GM12892 (cell line): ENCODE results near the gene DNAJA3. TPM values are rescaled to one million over a fixed set of nuclear protein-coding genes. Genes with fewer than 3 reads are reported as not detected.

Experiments
- DNase-seq: peaks from one replicate; pipeline ENCODE4 v3.0.0; 2011; ENCODE audit not compliant: insufficient read length
- FAIRE-seq: peaks from 2 replicates; lab custom pipeline; 2011; peaks lifted over from hg19 to GRCh38; lab: Jason Lieb, UNC
- POLR2A ChIP-seq: IDR thresholded peaks from 2 replicates; pipeline ENCODE4 v1.6.1; 2011; ENCODE audit warnings: low read depth, low read length, control low read depth
- POLR2AphosphoS5 ChIP-seq: IDR thresholded peaks from 2 replicates; pipeline ENCODE4 v1.6.1; 2011; ENCODE audit warnings: low read depth, low read length, control low read depth
- TAF1 ChIP-seq: IDR thresholded peaks from 2 replicates; pipeline ENCODE4 v1.6.1; 2011; ENCODE audit warnings: low read depth, mild to moderate bottlenecking, control low read depth, low read length, borderline replicate concordance
- polyA plus RNA-seq: library from polyadenylated mRNA; unstranded; fragments of >200 nt; gene quantifications from one replicate; pipeline ENCODE4 v1.2.1, GENCODE V29; 2012; ENCODE audit warnings: missing spikeins, inconsistent platforms; ENCODE audit not compliant: missing spikeins

Gene DNAJA3
- 52.0 TPM for polyA plus RNA-seq

DNA sequence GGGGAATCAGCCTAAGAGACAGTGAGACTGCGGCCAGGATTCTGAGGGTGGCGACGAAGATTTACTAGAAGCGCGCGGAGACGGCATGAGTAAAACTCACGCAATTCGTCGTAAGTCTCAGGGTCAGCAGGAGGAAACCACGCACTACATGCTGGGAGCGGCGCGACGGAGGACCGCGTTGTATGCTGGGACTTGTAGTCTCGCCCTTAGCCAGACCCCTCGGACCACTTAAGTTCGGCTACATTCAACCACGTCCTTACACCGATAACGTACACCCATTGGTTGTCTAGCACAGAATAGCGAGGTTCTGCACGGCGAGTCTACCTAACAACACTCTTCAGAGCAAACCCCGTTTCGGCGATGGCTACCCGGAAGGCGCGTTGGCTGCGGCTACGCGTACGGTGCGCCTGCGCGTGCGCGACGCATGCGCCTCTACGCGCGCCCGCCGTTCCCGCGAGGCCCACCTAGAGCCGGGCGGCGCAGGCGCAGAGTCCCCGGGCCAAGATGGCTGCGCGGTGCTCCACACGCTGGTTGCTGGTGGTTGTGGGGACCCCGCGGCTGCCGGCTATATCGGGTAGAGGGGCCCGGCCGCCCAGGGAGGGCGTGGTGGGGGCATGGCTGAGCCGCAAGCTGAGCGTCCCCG lies at the start of gene DNAJA3:
TSS of gene DNAJA3 (plus strand) at position 491 of the 643 bp plus-strand sequence. CDS start at position 505, 14 bp downstream.
- DNase-seq: peak; percentile 97
- peak; percentile 97 for FAIRE-seq
- TF ChIP-seq POLR2AphosphoS5 (peak; percentile 97), TAF1 (peak; percentile 97), POLR2A (peak; percentile 98)

DNA sequence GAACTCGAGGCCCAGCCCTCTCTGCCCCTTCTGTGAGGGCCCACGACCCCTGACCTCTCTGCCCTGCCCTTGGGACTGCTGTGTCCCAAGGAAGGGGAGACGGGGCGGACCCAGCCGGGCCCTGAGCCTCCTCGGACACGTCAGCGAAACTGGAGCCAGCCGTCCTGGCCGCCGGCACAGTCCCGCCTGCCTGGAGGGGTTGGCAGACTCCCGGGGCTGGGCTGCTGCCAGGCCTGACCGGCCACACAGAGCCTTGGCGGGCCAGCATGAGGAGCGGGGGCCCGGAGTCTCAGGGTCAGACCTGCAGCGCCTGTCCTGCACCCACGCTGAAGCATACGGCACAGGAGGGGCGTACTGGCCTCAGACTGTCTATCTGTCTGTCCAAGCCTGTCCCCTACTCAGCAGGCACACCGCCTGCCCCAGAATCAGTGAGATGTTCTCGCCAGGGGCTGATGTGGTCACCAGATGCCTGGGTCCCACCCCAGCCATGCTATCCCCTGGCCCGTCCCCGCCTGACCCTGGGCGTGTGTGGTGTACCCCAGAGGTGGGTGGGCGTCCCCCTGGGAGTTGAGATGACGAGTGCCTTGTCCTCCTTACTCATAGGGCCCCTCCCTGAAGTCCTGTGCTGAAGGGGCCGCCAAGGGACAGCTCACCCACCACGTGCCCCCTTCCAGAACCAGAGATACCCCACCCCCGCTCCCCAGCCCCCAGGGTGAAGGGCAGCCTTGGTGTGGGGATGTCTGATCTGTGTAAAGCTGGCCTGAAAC lies 49.4 kb upstream of the DNAJA3 start:
- TF ChIP-seq TAF1 (no peak), POLR2A (no peak), POLR2AphosphoS5 (no peak)
- DNase-seq (no peak), FAIRE-seq (no peak)

DNA sequence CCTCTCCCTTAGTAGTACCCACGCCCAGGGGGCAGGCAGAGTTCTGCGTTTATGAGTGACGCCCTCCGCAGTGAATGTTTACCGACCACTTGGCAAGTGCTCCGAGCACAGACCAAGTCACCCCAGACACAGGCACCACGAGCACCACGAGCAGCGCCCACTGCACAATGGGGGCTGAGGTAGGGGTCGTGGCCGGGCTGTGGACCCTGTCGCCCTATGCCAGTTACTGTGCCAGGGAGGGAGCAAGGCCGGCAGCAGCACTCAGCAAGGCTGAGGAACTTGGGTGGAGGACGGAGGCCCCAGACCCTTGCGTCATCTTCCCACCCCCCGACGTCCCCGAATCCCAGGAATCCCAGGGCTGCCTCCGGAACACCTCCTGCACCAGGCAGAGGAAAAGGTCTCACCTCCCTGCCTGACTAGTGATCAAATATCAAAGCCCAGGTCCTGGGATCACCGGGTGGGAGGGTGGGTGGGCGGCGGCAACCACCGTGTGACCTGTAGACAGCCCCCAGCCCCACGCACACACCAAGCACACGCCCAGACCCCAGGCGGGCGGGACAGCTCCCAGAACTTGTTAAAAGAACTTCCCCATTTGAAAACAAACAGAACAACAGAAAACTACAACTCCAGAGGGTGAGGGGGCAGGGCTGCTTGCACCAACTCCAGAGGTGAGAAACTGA lies 48.6 kb upstream of the DNAJA3 start:
- DNase-seq (no peak), FAIRE-seq (no peak)
- no peak for TF ChIP-seq POLR2AphosphoS5
- no peak for TF ChIP-seq POLR2A
- TF ChIP-seq TAF1: no peak

DNA sequence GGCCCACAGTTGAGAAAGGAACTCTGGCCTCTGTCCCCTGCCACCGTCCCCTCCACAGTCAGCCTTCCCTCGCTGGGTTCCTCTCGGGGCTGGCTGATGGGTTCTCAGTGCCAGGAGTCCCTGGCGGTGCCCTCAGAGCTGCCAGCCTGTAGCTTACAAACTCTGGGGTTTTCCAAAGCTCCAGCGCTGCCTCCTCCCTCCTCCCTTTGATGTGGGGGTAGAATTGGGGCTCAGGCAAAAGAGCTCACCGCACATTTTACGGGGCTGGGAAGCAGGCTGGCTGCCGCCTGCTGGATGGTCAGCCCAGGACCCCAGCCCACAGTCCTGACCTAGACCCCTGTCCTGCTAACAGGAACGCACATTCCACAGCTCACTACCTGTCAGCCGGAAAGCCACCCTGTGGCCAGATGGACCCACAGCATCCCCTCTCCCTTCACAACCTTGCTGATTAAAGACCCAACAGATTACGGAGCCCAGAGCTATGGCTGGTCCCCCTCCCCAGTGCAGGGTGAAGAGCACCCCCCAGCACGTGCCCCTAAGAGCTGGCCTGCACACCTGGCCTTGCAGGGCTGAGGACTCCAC lies 48.0 kb upstream of the DNAJA3 start:
- TF ChIP-seq TAF1 (no peak), POLR2A (no peak), POLR2AphosphoS5 (no peak)
- DNase-seq: no peak
- FAIRE-seq: no peak

DNA sequence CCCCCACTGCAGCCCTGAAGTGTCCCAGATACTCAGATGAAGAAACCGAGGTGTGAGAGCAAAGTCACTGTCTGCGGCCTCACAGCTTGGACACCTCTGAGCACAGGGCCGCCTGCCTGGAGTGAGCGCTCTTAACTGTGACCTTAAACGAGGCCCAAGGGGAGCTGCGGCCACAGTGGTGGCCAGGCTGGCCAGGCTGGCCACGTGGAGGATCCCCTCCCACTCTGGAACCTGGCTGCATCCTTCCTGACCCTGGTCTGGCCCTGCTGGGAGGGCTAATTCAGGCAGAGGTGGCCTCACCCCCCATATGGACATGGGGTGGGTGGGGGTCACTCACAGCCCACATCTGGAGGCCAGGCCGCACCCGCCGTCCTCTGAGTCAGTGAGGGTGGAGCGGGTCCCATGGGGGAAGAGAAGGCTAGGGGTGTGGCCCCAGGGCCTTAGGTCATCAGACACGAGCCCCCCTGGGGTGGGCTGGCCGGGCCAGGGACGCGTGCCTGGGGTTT lies 47.5 kb upstream of the DNAJA3 start:
- DNase-seq (no peak), FAIRE-seq (no peak)
- TF ChIP-seq TAF1 (no peak), POLR2AphosphoS5 (no peak), POLR2A (no peak)

DNA sequence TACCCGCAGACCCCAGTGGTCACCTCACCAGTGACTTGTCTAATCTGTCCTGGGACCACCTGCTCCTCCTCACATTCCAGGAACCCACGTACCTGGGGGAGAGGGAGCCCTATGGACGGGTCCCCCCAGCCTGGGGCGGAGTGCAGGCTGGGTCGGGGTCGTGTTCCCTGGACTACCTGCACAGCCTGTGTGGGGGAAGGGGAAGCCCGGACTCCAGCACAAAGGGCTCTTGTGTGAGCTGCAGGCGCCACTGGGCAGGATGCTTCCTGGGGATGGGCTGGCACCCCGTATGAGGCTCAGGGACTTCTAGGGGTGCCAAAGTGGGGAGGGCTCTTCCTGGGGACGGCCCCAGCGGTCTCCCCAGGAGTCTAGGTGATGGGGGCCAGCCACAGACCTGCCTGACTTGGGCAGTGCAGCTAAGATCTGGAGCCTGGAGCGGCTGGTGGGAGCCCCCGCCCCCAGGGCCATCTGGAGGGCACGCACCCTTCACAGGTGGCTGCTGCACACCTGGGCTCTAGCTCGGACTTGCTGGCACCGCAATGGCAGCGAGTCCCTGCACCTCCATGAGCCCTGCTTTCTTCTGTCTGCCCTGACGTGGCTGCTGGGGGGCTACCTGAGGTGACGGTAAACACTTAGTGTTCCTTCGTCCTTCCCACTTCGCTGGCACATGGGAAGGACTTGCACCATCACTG lies 46.5 kb upstream of the DNAJA3 start:
- TF ChIP-seq POLR2A: no peak
- TF ChIP-seq POLR2AphosphoS5: no peak
- no peak for TF ChIP-seq TAF1
- DNase-seq: no peak
- no peak for FAIRE-seq

DNA sequence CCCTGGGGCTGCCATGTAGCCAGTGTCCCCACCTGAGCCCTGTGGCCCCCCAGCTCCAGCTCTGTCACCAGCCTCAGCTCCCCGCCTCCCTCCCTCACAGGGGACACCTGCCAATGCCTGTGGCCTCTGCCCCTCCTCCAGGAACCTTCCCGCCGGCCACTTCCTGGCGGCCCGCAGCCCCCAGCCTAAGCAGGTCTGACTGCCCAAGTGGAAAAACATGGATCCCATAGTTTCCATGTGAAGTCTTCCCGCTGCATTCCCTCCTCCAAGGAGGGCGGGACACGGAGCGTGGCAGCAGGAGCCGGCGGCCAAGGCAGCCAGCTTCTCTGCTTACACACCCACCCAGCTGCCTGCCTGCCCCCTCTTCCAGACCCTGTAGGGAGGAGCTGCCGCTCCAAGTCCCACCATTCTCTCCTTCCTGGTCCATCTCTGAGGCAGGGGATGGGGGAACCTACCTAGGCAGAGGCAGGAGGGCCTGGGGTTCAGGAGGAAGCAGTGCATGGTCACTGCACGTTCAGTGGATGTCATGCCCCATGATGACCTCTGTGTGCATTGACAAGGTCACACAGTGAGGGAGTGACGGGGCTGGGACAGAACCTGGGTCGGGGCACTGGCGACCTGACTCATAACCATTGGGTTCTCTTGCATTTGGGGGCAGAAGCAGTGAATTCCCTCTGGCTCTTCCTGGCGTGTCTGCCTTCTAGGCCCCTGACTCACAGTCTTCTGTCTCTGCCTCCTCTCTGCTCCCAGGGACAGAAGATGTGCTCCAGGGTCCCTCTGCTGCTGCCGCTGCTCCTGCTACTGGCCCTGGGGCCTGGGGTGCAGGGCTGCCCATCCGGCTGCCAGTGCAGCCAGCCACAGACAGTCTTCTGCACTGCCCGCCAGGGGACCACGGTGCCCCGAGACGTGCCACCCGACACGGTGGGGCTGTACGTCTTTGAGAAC lies 45.3 kb upstream of the DNAJA3 start:
- no peak for FAIRE-seq
- no peak for DNase-seq
- no peak for TF ChIP-seq POLR2AphosphoS5
- no peak for TF ChIP-seq POLR2A
- TF ChIP-seq TAF1: no peak

DNA sequence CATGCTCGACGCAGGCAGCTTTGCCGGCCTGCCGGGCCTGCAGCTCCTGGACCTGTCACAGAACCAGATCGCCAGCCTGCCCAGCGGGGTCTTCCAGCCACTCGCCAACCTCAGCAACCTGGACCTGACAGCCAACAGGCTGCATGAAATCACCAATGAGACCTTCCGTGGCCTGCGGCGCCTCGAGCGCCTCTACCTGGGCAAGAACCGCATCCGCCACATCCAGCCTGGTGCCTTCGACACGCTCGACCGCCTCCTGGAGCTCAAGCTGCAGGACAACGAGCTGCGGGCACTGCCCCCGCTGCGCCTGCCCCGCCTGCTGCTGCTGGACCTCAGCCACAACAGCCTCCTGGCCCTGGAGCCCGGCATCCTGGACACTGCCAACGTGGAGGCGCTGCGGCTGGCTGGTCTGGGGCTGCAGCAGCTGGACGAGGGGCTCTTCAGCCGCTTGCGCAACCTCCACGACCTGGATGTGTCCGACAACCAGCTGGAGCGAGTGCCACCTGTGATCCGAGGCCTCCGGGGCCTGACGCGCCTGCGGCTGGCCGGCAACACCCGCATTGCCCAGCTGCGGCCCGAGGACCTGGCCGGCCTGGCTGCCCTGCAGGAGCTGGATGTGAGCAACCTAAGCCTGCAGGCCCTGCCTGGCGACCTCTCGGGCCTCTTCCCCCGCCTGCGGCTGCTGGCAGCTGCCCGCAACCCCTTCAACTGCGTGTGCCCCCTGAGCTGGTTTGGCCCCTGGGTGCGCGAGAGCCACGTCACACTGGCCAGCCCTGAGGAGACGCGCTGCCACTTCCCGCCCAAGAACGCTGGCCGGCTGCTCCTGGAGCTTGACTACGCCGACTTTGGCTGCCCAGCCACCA lies 44.4 kb upstream of the DNAJA3 start:
- DNase-seq (no peak), FAIRE-seq (no peak)
- no peak for TF ChIP-seq POLR2AphosphoS5
- TF ChIP-seq POLR2A: no peak
- no peak for TF ChIP-seq TAF1

DNA sequence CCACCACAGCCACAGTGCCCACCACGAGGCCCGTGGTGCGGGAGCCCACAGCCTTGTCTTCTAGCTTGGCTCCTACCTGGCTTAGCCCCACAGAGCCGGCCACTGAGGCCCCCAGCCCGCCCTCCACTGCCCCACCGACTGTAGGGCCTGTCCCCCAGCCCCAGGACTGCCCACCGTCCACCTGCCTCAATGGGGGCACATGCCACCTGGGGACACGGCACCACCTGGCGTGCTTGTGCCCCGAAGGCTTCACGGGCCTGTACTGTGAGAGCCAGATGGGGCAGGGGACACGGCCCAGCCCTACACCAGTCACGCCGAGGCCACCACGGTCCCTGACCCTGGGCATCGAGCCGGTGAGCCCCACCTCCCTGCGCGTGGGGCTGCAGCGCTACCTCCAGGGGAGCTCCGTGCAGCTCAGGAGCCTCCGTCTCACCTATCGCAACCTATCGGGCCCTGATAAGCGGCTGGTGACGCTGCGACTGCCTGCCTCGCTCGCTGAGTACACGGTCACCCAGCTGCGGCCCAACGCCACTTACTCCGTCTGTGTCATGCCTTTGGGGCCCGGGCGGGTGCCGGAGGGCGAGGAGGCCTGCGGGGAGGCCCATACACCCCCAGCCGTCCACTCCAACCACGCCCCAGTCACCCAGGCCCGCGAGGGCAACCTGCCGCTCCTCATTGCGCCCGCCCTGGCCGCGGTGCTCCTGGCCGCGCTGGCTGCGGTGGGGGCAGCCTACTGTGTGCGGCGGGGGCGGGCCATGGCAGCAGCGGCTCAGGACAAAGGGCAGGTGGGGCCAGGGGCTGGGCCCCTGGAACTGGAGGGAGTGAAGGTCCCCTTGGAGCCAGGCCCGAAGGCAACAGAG lies 43.5 kb upstream of the DNAJA3 start:
- TF ChIP-seq TAF1 (no peak), POLR2A (no peak), POLR2AphosphoS5 (no peak)
- FAIRE-seq (no peak), DNase-seq (no peak)
